CD4-positive, alpha-beta T cell treated with Interferon gamma for 1 hour (primary cell): Measurements from ENCODE around the gene DKKL1.
A peak's percentile ranks its signal among the peaks of the same experiment; 100 is the strongest.

Source experiments
- DNase-seq: peaks from one replicate; pipeline ENCODE4 v3.0.0-alpha.2; 2020

Gene DKKL1

GRCh38 chr19:49400029-49400428, 36.4 kb downstream of the DKKL1 start:
- DNase-seq, result no peak

DNA sequence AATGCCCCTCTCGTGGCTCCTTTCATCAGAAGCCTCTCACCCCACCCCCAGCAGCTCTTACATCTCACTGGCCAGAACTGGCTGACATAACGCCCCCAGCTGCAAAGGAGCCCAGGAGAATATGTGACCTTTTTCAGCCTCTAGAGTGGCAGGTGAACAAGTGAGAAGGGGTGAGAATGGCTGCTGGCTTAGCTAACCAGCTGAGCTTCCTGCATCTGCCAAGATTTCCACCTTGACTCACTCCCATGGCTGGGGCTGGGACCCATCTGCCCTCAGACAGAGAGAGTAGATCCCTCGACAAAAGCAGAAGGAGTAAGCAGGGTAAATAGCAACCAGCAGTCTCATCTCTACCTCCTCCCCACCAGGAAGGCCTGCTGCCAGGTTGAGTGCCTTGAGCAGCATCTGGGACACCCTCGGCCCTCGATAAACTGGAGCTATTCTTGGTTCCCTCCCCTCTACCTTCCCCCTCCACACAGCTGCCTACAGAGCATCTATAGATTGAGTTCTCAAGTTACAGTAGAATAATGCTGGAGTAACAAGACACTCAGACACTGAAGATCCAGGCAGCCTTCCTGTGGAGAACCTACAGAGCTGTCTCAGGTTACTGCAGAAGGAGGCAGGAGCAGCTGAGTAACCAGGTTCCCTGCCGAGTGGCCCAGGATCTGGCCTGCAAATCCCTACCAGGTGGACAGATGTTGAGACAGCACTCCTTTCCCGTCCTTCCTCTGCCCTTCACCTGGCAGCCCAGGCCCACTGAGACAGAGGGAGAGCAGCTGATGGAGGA, 39.9 kb downstream of the DKKL1 start:
- peak; percentile 11 for DNase-seq

DNA sequence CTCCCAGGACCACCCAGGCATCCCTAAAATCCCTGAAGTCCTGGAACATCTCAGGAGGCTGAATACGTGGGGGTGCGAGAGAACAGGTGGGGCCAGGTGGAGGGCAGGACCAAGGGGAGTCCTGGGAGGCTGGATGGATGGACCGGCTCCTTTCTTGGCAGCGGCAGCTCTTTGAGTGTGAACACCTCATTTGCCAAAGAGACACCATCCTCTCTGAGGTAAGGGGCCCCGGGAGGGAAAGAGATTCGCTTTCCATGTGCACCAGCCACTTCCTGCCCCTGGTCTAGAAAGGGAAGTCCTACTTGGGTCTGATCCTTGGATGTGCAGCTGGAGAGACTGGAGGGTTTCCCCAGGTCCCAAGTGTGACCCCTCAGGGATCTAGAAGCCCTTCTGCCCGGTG, 43.4 kb downstream of the DKKL1 start:
- DNase-seq, result no peak

DNA sequence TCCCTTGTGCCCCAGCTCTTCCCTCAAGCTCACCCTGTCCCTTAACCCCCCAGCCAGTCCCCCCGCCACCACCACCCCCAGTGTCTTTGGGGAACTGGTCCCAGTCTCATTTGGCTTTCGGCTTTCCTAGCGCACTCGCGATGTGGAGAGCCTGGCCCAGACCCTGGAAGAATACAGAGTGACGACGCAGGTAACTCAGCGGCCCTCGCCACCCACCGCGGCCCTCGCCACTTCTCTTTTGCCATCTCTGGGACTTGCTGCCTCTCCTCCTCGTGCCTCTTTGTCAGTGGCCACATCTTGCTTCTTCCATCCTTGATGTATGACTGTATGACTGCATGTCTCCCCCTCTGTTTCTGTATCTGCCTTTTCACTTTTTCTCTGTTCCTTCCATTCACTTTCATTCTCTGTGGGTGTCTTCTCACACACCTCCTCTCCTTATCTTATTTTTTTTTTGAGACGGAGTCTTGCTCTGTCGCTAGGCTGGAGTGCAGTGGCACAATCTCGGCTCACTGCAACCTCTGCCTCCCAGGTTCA, 43.9 kb downstream of the DKKL1 start:
- no peak for DNase-seq

DNA sequence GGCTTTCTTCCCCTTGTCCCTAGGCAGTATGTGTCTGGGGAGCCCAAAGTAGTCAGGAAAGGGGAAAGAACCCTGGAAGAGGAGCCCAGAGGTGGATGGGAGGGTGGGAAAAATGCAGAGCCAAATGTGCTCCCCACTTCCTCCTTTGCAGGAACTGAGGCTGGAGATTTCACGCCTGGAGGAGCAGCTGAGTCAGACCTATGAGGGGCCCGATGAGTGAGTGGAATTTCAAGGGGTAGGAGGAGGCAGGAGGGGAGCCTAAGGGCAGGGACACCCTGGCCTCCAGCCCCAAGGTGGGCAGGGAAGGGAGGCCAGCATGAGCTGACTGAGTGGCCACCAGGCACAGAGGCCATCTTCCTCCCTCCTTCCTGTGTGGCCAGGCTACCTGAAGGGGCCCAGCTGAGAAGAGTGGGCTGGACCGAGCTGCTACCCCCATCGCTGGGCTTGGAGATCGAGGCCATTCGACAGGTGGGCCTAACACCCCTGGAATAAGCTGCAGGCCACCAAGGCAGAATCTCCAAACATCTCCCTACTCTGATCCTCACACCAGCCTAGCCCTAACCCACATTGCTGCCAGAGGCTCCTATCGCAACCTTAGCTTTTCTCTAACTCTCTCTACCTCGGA, 45.3 kb downstream of the DKKL1 start:
- no peak for DNase-seq

DNA sequence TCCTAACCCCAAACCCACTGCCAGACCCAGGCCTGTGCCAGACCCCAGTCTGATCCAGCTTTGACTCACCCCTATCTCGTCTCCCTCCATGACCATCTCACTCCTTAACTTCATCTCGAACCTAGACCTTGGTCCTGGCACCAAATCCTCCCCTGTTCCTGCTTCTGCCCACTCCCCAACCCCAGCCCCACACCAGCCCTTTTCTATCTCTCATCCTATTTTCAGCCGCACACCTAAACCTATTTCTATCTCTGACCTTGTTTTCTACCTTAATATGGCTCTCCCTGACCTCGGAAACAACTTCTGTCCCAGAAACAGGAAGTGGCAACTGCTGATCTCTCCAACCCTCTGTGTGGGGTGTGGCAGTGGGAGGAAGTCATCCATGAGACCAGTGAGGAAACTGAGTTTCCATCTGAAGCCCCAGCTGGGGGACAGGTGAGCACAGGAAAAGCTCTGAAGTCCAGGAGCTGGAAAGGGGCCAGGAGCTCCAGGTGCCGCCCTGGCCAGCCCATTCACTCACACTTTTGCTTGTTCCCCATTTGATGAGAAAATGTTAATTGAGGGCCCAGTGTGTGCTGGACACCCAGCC, 45.9 kb downstream of the DKKL1 start:
- DNase-seq, result peak; percentile 32

- DNase-seq, result no peak
These were observed 48.1 kb downstream of the DKKL1 start for GRCh38 chr19:49411681-49412326.

GRCh38 chr19:49413348-49413747, 49.7 kb downstream of the DKKL1 start:
- no peak for DNase-seq

DNA sequence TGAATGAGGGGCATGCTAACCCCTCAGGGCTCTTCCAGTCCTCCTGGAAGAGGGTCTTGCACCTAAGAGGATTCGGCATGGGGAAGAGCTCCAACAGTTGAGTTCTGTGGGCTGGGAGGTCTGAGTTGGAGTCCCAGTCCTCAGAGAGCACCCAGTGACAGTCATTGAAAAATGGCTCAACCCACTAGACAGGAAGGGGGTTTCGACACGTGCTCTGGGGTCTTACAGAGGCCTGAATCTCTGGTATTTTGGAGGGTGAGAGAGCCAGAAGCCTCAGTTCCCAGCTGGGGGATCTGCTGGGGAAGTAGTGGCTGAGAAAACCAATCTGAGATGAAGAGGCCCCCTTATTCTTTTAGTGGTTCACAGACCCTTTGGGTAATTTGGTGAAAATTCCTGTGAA, 50.6 kb downstream of the DKKL1 start:
- DNase-seq, result no peak

DNA sequence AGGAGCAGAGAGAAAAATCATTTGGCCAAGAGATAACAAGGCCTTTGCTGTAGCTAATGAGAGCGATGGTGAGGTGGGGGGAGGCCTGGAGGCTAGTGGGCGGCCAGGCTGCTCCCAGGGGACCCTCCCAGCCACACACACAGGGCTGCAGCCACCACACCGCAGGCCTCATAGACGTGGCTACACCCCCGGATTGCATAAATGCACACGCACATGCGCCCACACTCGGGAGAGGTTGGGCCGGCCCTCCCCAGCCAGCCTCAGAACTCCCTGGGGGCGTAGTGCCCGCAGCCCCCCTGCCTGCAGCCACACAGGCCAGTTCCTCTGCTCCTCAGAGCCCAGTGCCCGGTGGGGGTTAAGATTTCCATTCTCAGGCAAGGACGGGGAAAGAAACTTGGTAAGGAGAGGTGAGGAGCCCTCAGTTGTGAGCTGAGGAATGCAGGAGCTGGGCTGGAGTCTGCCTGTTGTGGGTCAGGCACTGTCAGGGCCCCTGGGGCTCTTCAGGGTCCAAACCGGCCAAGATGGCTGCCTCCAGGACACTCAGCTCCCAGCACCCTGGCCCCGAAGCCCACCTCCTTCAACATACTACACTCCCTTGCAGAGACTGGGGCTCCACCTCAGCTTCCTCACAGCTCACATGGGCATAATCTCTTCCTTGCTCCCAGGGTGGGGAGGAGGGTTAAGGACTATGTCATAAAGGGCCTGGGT, 51.6 kb downstream of the DKKL1 start:
- DNase-seq, result no peak

DNA sequence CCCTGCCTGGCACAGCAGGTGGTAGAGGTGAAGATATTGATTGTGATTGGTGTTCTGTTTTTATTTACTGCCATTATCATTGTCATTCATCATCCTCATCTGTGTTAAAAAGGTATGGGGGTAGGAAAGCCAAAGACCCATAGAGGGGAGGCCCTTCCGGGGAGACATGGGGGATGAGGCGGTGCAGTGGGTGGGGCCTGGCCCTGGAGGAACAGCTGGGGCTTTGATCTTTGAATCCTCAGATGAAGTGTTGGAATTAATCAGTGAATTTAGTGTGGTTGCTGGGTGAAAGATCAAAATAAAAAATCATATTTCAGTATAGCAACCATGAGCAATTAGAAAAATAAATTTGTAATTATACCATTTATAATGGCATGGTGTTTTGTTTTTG, 52.1 kb downstream of the DKKL1 start:
- DNase-seq, result no peak

DNA sequence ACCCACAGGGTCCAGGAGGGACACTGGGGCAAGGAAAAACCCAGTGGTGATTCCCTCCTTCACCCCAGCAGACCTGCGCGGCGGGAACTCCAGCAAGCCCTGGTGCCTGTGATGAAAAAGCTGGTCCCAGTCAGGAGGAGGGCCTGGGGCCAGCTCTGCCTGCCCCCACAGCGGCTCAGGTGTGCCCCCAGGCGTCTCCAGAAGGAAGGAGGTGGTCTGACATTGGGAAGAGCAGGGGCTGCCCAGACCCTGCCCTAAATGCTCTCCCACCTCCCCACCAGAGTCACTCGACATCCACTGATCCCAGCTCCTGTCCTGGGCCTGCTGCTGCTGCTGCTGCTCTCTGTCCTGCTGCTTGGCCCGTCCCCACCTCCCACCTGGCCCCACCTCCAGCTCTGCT, 53.4 kb downstream of the DKKL1 start:
- no peak for DNase-seq

DNA sequence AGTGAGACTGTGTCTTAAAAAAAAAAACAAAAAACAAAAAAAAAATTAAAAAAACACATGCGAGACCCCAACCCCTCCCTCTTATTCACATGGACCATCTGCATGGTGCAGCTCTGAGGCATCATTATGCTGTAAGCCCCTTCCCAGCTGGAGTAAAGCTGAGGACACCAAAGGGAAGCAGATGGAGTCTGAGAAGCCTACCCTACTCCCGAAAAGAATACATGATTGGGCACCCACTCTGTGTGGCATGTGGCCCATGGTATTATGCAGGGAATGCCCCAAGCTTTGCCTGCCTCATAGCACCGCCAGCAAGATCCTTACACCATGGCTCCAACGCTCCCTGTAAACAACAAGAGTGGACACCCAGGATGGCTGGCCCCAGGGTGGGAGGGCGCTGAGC, 54.8 kb downstream of the DKKL1 start:
- no peak for DNase-seq

DNA sequence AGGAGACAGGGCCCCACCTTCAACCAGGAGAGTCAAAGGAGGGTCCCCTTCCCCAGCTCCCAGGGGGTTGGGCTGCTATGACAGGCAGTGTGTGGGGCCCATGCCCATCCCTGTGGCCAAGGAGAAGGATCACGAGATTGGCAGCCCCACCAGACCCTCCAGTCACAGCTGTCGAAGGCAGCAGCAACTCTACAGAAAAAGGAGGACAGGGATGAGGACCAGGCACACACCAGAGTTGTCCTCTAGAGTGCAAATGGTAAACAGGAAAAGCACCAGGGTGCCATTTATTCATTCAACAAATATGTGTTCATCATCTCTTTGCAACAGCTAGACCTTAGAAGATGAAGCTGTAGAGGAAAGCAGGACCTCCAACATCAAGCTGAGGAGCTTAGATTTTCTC, 55.5 kb downstream of the DKKL1 start:
- DNase-seq, result no peak

DNA sequence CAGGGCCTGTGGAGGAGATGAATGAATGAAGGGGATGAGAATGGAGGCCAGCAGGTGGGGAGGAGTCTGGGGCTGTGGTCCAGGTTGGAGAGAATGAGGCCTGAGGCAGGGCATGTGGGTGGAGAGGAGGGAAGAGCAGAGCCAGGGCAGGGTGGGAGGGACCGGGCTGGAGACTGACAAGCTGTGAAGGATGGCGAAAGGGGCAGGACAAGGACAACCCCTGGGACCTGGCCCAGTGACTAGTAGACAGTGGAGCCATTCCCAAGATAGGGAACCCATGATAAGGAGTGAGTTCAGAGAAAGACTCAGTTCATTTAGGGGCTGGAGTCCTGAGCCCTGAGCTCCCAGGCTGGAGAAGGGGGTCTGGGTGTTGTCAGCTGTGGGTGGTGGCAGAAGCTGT, 56.5 kb downstream of the DKKL1 start:
- DNase-seq, result no peak

DNA sequence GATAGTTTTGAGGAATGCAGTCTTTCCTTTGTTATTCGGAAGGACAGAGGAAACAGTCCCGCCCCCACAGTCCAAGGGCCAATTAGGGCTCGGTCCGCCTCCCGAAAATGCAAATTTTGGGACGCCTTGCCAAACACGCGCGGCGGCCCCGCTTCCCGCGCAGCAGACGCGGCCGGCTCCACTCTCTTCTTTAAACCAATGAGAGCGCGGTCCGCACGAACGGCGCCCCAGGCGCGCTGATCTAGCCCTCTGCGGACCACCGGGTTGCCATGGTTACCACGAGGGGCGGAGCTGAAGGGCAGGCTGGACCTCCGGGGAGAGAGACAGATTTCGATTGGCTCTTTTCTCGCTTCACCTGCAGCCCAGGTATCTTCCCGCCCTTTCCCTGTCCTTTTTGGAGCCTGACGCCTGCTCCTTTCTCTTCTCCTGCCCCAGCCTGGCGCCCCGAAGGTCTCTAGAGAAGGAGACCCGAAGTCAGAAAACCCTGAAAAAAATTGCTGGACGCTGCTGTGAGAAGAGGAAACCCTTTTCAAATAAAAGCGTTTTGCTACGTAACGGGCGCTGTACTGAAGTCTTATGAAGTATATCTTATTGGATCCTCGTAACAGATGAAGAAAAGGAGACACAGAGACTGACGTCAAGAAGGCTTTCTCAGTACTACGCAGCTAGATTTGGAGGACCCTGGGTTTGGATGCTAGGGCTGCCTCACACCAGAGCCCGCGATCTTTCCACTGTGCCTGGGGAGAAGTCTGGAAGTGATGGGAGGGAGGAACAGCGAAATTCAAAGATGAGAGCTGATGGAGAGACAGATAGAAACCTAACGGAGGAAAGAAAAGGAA, 57.6 kb downstream of the DKKL1 start:
- DNase-seq, result peak; percentile 37

GRCh38 chr19:49421878-49422202, 58.2 kb downstream of the DKKL1 start:
- DNase-seq, result no peak

DNA sequence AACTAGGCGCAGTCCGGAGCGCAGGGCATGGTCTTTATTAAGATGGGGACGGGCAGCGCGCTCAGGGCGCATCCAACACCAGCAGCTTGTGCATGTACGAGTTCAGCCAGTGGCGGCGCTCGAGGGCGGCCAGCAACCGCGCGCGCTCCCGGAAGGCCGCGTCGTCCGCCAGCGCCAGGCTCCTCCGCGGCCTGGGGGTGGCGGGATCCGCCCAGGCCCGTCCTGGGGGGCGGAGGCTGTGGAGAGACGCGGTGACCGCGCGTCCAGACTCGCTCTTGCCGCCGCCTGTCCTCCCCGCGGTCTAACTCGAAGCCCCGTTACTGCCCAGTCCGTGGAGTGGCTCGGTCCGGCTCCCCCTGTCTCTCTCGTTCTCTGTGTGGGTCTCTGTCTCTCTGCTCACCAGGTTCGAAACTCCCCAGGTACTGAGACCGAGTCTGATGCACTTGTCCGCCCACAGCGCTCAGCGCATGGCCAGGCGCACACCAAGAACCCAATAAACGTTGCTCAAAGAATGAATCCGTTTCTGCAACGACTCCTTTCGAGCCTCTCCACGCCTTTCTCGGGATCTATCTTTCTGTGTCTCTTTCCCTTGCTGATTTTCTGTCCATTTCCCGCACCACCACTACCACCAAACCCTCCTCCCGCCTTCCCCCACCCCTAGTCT, 58.9 kb downstream of the DKKL1 start:
- peak; percentile 30 for DNase-seq

- no peak for DNase-seq
These were observed 59.7 kb downstream of the DKKL1 start, which contains the start of gene PTH2 for GRCh38 chr19:49423071-49423984. Gene PTH2, minus strand, starts transcription at chr19:49423441. Its CDS starts 102 bp downstream, at chr19:49423339.

GRCh38 chr19:49423985-49424303, 60.3 kb downstream of the DKKL1 start:
- no peak for DNase-seq
